Renal pelvis (tissue), 4 donors: ENCODE results near the gene CYP1B1. TPM values are rescaled to one million over a fixed set of nuclear protein-coding genes. Genes with fewer than 3 reads are reported as not detected.
"Not testable (repeated sequence)": the region's sequence is repeated elsewhere in the genome, so short reads cannot be mapped to it uniquely, and the experiment has no call there.

Experiments
- DNase-seq: peaks from one replicate; pipeline ENCODE4 v3.0.0-alpha.2; 2013
- polyA plus RNA-seq, 3 donors: library from polyadenylated mRNA; unstranded; fragments of 120-200 nt; gene quantifications; one replicate each; pipeline ENCODE4 v1.2.1, GENCODE V29; 2013; ENCODE audit not compliant: insufficient read length in 3 of 3

Gene CYP1B1
- polyA plus RNA-seq, 3 donors, result 64.7 to 99.3 (median 80.0) TPM

- no peak for DNase-seq
Observed at GRCh38 chr2:38105922-38106321, 30.0 kb upstream of the CYP1B1 start.

GRCh38 chr2:38104598-38104997 lies 28.6 kb upstream of the CYP1B1 start:
- DNase-seq, result no peak

DNA sequence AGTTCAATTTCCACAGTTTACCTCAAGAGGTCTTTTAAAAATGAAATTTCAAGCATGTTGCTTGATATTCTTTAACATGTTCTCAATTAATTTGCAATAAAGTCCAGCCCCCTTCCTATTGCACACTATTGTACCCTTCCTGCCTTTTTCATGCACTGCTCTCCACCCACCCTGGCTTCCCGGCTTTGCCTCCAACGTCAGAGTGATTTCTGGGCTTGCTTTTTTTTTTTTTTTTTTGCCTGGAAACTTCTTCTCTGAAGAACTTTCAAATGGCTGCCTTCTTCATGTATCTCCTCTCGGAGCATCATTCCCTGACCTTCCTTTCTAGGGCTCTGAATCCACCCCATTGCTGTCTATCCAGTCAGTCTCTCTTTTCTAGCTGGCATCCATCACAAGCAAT lies 24.4 kb upstream of the CYP1B1 start:
- no peak for DNase-seq

DNA sequence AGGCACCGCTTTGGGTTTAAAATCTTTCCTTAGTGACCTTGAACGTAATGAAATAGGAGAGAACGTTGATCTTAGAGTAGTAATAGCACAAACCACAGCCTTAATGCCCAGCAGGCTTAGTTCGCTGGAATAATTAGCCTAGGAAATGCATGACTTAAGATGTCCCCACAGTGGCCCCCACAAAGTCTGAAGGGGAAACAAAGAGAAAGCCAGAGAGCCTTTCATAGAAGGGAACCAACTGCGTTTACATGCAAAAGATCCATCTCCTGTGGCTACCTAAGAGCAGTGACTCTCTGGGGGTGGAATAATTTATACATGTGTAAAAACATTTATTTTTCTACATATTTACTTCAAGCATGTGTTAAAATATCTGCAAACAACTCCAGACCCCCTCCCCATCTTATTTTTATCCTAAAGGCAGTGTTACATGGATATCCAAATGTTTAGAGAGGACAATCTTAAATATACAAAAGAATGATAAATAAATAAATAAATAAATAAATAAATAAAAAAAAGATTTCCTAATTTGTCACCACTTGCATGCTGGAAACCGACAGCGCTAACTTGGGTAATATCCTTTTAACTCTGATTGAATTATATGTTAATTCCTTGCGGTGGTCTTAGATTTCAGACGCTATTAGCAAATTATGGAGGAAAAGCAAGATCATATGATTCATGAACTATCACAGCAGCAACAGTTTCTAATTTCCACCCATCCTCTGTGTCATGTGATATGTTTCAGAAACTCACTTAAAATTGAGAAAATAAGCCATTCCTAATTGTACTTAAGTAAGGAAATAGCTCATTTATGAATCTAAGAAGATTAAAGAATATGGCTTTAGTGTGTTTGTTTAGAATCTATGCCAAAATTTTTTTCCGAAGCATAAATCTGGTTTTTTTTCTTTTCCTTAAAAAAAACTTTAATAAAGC lies 23.4 kb upstream of the CYP1B1 start:
- no peak for DNase-seq

GRCh38 chr2:38098421-38099098 lies 22.6 kb upstream of the CYP1B1 start:
- DNase-seq, result no peak

GRCh38 chr2:38097988-38098385 lies 22.0 kb upstream of the CYP1B1 start:
- DNase-seq, result no peak

GRCh38 chr2:38097258-38097987 lies 21.5 kb upstream of the CYP1B1 start:
- DNase-seq, result no peak

GRCh38 chr2:38095996-38096861 lies 20.3 kb upstream of the CYP1B1 start:
- peak; percentile 81 for DNase-seq

DNA sequence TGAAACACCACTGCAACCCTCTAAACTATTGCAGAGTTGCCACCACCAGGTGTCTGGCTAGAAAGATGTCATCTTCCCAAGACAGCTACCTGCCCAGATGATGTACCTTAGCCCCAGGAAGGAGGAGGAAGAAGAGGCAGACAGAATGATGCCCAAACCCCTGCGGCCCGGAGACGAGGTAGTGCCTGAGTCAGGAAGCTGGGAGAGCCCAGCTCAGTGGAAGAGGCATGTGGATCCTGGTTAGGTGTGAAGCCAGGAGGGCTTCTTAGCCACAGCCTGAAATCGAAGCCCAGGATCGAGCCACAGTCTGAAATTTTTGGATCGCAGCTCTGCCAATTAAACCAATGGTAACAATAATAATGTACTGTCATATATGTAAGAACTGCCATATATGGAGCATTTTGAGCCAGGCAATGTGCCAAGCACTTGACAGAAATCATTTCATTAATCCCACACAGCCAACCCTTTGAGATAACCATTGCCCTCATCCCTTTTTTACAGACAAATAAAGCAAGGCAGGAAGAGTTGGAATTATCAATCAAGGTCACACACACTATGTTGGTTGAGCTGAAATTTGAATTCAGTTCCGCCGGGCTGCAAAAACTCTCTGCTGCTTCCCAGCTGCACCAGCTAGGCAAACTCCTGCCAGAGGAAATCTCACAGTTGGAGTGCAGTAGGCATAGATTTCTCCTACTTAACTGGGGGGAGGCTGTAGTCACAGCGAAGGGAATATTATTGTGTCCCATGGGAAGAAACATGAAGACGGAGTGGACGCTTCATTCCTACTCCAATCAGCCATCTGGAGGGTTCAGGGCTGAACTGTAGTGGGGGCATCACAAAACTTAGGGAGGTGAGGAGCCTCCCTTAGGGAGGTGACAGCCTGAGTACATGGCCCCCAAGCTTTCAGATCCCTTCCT lies 19.4 kb upstream of the CYP1B1 start:
- no peak for DNase-seq

DNA sequence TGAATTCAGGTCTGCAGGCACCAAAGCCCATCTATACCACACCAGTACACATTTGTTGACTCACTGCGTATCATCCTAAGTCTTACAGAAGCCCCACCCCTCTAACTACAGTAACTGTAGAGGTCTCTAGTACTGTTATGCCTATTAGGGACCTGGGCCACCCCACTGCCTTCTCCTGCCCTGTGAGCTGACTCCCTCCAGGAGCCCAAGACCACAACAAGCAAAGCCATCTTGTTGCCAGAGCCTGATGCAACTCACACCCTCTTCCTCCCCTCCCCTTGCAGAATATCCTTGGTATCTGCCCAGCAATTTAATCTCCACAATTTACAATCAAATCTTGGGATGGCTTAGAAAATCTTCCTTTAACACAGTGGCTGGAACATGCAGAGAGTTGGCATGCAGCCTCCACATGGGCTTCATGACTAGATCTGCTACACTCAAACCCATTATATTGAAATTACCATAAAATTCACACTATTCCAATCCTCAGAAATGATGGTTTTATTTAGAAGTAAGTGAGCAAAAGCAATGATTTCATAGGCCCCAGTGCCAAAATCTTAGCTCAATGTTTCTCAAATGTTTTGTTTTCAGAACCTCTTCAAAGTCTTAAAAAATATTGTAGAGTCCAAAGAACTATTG lies 17.7 kb upstream of the CYP1B1 start:
- no peak for DNase-seq

GRCh38 chr2:38092196-38092902 lies 16.4 kb upstream of the CYP1B1 start:
- DNase-seq, result no peak

DNA sequence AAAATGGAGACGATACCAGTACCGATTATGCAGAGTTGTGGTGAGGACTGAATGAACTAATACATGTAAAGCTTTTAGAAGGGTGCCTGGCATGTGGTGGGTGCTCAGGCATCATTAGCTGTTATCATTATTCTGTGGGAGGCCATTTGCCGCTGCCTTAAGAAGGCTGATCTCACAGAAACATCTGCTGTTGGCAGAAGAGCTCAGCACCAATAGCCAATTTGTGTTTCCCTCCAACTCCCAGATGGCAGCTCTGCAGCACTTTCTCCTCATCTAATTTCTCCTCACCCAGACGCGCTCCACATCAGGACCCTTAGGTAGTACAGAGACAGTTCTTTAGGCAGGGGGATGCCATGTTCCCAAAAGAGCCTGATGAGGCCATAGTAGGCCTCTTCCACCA lies 15.8 kb upstream of the CYP1B1 start:
- no peak for DNase-seq

- no peak for DNase-seq
Observed at GRCh38 chr2:38090928-38091327, 15.0 kb upstream of the CYP1B1 start.

GRCh38 chr2:38090212-38090611 lies 14.3 kb upstream of the CYP1B1 start:
- not testable (repeated sequence) for DNase-seq

- DNase-seq, result not testable (repeated sequence)
Observed at GRCh38 chr2:38085998-38086698, 10.2 kb upstream of the CYP1B1 start.

DNA sequence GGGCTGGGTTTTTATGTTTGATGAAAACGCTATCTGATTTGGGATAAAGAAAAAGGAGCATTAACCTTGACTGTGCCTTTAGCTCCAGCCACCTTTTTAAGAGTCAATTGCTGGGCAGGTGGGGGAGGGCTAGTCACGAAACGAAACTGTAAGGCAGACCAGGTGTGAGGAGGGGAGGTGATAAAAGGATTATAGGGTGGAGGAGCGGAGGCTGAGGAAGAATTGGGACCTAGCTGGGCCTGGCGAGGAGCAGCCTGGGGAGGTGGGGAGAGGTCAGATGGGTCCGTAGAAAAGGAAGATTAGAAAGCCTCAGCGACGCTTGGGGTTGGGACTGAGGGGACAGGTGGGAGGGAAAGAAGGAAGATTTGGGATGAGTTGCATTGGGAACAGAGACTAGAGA lies 8.6 kb upstream of the CYP1B1 start:
- DNase-seq, result not testable (repeated sequence)

DNA sequence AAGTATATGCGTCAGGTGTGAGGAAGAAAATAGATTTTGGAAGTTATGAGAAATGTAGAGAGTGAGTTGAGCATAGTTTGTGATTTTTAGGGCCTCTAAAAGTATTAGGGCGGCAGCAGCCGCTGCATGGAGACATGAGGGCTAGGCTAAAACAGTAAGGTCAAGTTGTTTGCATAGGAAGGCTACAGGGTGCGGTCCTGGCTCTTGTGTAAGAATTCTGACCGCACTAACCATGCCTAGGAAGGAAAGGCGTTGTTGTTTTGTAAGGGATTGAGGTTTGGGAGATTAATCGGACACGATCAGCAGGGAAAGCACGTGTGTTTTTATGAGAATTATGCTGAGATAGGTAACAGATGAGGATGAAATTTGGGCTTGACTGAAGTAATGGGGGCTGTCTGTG lies 6.8 kb upstream of the CYP1B1 start:
- not testable (repeated sequence) for DNase-seq

- DNase-seq, result no peak
Observed at GRCh38 chr2:38080346-38080745, 4.4 kb upstream of the CYP1B1 start.
